ENCODE results near the gene PRSS23. TPM values are rescaled to one million over a fixed set of nuclear protein-coding genes. Genes with fewer than 3 reads are reported as not detected.

PRSS23 gene
- total RNA-seq, 6 experiments from 2014 or later, result 6.9 to 17.8 (median 9.4) TPM

DNA sequence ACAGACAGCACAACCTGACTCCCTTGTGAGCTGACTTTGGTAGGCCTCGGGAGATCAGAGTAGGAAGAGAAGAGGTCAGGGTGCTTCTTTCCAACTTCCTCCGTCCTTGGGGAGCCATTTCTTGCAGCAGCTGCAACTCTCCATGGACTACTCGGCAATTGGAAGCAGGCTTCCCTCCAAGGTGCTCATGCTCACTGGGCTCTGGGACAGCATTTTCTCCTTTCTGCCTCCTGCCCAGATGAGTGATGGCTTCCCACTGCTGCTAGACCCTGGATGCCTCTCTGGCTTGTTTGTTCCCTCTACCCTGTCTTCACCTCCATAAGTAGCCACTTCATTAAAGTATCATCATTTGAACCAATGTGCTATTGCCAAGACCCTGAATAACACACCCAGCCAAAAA is 8.2 kb upstream of the PRSS23 start:
- no peak for TF ChIP-seq POLR2A (IDR thresholded peaks at IDR 0.05)
- TF ChIP-seq, protein P1, sequence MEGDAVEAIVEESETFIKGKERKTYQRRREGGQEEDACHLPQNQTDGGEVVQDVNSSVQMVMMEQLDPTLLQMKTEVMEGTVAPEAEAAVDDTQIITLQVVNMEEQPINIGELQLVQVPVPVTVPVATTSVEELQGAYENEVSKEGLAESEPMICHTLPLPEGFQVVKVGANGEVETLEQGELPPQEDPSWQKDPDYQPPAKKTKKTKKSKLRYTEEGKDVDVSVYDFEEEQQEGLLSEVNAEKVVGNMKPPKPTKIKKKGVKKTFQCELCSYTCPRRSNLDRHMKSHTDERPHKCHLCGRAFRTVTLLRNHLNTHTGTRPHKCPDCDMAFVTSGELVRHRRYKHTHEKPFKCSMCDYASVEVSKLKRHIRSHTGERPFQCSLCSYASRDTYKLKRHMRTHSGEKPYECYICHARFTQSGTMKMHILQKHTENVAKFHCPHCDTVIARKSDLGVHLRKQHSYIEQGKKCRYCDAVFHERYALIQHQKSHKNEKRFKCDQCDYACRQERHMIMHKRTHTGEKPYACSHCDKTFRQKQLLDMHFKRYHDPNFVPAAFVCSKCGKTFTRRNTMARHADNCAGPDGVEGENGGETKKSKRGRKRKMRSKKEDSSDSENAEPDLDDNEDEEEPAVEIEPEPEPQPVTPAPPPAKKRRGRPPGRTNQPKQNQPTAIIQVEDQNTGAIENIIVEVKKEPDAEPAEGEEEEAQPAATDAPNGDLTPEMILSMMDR (IDR thresholded peaks at IDR 0.05), result no peak
- no peak for DNase-seq
- intact Hi-C loops (cut with DNase I), result no loop called here
- Histone ChIP-seq H3K4me3 (no peak overlapping the region), H3K4me1 (no peaks in the 10 kb centered on the region), H3K36me3 (no peaks in the 10 kb centered on the region), H3K27me3 (no peaks in the 10 kb centered on the region), H3K27ac (no peak overlapping the region), H3K9me3 (no peaks in the 10 kb centered on the region)
- WGBS (ENCODE audit: insufficient coverage, low coverage, low lambda C conversion rate, missing lambda C conversion rate), result 71% methylated on average over 3 of the region's 3 CpGs
- no peak for ATAC-seq

DNA sequence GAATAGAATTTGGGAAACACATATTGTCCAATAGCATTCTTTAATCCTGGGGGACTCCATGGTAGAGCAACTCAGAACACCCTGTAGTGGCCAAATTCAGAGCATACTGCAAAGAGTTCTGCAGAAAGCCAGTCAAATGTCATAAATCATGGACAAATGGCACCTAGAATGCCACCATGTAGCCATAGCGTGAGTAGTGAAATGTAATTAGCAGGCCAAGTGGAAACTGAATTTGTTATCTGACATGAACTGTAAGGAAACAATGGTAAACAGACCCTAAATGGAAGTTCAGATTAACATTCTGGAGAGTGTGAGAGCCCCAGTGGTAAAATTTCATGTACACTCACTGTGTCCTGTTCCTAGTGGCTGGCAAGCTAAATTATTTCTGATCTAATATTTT is 7.0 kb upstream of the PRSS23 start:
- intact Hi-C loops (cut with DNase I), result no loop called here
- H3K4me3 ChIP-seq, result no peak overlapping the region
- TF ChIP-seq, protein P1 (IDR thresholded peaks at IDR 0.05), result no peak
- TF ChIP-seq POLR2A (IDR thresholded peaks at IDR 0.05), result no peak
- ATAC-seq (no peak), DNase-seq (no peak)
- H3K9me3 ChIP-seq, result no peaks in the 10 kb centered on the region
- no peaks in the 10 kb centered on the region for H3K4me1 ChIP-seq
- H3K36me3 ChIP-seq, result no peaks in the 10 kb centered on the region
- H3K27ac ChIP-seq, result no peak overlapping the region
- 60% methylated on average over 1 of the region's 1 CpG for WGBS (ENCODE audit: insufficient coverage, low coverage, low lambda C conversion rate, missing lambda C conversion rate)
- no peaks in the 10 kb centered on the region for H3K27me3 ChIP-seq

DNA sequence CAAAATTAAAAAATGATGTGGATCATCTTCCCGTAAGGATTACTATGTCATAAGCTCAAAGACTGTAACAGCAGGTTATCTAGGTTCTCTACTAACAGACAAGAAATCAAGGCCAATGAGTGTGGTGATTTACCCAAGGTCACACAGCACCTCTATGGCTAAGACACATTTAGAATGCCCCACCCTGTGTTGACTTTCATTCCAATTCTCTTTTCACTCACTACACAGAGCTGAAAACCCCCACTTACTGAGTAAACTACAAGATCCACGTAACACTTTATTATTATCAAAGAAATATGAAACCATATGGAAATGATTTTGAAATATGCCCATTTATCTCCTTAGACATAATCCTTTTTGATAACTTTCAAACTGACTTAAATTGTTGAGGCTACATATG is 4.8 kb upstream of the PRSS23 start:
- TF ChIP-seq, protein P1 (IDR thresholded peaks at IDR 0.05), result no peak
- TF ChIP-seq POLR2A (IDR thresholded peaks at IDR 0.05), result no peak
- WGBS (ENCODE audit: insufficient coverage, low coverage, low lambda C conversion rate, missing lambda C conversion rate), result 87% methylated on average over 2 of the region's 2 CpGs
- H3K4me3 ChIP-seq, result no peak overlapping the region
- no peaks in the 10 kb centered on the region for H3K27me3 ChIP-seq
- no peaks in the 10 kb centered on the region for H3K4me1 ChIP-seq
- H3K27ac ChIP-seq, result no peak overlapping the region
- no peak for ATAC-seq
- no peaks in the 10 kb centered on the region for H3K9me3 ChIP-seq
- DNase-seq, result no peak
- no peaks in the 10 kb centered on the region for H3K36me3 ChIP-seq
- intact Hi-C loops (cut with DNase I), result no loop called here

DNA sequence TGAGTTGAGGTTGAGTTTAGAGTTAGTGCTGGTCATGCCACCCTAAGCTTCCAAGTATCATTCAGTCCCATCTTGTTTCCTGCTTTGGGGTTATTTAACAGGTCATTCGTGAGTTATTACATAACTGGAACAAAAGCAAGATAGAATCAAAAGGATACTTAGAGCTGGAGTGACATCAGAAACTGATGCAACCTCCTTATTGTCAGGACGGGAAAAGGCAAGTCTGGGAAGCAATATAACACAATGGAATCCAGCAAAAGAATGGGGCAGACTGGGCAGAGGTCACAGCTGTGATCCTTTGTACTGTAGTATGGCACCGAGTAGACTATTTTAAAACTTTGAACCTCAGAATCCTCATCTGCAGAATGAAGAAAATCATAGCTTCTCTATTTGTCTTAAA is 4.4 kb upstream of the PRSS23 start:
- TF ChIP-seq, protein P1 (IDR thresholded peaks at IDR 0.05), result no peak
- TF ChIP-seq POLR2A (IDR thresholded peaks at IDR 0.05), result no peak
- peaks cover 0 to 4% (median 2%) of the 10 kb centered on the region in 4 donors for H3K4me1 ChIP-seq
- H3K27me3 ChIP-seq, result no peaks in the 10 kb centered on the region

DNA sequence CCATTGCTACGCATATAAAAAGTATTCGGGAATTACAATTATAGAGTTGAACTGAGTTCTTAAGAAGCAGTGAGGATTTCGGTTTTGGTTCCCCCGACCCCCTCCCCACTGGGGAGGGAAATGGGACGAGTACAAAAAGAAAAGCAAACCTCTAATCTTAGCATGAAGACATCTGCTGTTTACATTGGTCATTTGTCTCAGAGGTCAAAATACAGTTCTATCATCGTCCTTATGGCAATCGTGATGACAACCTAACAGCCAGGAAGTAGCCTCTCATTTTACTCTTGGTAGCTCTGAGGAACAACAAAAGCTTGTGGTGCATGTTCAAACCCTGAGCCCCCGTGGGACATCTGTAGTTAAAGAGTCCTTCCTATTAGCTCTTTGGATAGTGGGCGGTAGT is 3.2 kb upstream of the PRSS23 start:
- Histone ChIP-seq H3K27ac (no peak overlapping the region), H3K4me1 (peaks cover 0 to 7% (median 2%) of the 10 kb centered on the region in 4 donors), H3K9me3 (no peaks in the 10 kb centered on the region), H3K27me3 (no peaks in the 10 kb centered on the region), H3K36me3 (no peaks in the 10 kb centered on the region), H3K4me3 (no peak overlapping the region)
- TF ChIP-seq, protein P1 (IDR thresholded peaks at IDR 0.05), result no peak
- TF ChIP-seq POLR2A (IDR thresholded peaks at IDR 0.05), result no peak
- ATAC-seq, result no peak
- intact Hi-C loops (cut with DNase I), result no loop called here
- no peak for DNase-seq
- 41% methylated on average over 9 of the region's 9 CpGs for WGBS (ENCODE audit: insufficient coverage, low coverage, low lambda C conversion rate, missing lambda C conversion rate)

More for the DNA sequence above, 4.4 kb upstream of the PRSS23 start:
- DNase-seq (no peak), ATAC-seq (no peak)
- Histone ChIP-seq H3K4me3 (no peak overlapping the region), H3K9me3 (no peaks in the 10 kb centered on the region), H3K27ac (no peak overlapping the region), H3K36me3 (no peaks in the 10 kb centered on the region)
- 48% methylated on average over 3 of the region's 3 CpGs for WGBS (ENCODE audit: insufficient coverage, low coverage, low lambda C conversion rate, missing lambda C conversion rate)
- intact Hi-C loops (cut with DNase I), result no loop called here

All from right lobe of liver (tissue), 6 donors.